ENCODE measurements around the gene ZNF536.
"Not testable (repeated sequence)": the region's sequence is repeated elsewhere in the genome, so short reads cannot be mapped to it uniquely, and the experiment has no call there.

ZNF536 gene

DNA sequence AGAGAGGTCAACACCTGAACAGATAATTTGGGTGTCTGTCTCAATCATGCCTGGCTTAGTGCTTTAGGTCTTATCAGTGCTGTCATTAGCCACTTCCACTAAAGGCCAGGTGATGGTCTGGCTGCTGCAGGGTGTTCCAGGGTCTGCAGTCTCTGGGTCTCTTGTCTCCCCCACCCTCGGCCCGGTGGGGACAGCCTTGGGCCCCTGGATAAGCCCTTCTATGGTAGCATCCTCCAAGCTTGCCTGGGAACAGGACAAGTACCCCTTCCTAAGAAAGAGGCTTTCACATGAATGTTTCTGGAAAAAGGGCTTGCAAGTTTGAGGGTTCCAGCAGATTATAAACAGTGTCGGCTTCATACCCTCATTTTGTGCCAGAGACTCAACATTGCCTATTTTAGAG lies 29.3 kb upstream of the ZNF536 start:
- DNase-seq = no peak

DNA sequence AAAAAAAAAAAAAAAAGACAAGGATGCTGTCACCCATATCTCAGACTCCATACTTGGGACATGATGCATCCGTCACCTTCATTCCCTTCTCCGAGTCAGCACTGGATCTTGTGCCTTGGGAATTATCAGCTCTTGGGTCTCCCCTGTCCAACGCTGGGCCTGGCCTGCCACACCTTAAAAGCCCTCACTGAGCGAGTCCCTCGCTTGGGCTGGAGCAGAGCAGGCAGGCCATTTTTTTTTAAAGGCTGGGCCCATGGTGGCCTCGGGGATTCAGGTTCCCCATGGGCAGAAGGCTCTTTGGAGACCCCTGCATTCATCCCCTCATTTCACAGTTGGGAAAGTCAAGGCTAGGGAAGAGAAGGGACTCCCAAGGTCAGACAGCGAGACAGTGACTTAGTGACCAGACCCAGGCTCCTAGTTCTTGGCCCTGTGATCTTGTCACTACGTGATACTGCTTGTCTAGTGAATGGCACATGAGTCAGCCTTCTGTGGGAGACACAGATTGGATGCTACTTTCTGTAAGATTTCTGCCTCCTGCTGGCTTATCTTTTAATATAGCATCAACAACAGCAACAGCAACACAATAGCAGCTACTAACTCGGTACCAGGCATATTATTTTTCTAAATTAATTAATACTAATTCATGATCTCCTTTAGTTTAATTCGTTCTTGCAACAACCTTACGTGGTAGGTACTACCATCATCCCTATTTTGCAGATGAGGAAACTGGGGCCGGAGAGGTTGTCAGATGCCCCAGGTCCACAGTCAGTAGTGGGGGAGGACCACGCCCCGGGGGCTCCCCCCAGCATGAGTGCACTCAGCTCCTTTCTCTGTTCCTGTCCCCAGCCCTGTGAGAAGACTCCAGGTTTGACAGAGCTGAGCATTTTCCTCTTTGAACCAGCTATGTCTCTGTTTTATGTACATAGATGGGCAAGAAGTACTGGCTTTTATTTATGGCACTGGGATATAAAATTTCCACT lies 27.4 kb upstream of the ZNF536 start:
- DNase-seq = no peak

DNA sequence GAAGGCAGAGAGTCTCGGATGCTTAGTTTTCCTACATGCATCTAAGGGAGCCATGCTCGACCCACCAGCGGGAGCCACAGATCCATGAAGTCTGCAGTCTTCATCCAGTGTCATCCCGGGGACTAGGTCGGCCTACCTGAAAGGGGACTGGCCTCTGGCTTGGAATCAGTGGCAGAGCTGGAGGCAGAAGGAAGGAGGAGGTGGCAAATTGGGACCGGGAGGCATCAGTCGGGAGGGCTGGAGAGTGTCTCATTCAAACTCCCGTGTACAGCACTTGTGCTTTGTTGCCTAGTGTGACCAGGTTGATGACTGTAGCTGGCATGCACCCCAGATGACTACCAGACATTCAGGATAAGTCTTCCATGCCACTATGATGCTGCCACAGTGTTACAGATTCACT lies 26.5 kb upstream of the ZNF536 start:
- no peak for DNase-seq

DNA sequence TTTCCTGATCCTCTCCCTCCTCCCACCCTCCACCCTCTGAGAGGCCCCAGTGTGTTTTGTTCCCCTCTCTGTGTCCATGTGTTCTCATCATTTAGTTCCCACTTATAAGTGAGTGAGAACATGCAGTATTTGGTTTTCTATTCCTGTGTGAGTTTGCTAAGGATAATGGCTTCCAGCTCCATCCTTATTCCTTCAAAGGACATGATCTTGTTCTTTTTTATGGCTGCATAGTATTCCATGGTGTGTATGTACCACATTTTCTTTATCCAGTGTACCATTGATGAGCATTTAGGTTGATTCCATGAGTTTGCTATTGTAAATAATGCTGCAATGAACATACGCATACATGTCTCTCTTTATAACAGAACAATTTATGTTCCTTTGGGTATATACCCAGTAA lies 25.7 kb upstream of the ZNF536 start:
- DNase-seq = not testable (repeated sequence)

DNA sequence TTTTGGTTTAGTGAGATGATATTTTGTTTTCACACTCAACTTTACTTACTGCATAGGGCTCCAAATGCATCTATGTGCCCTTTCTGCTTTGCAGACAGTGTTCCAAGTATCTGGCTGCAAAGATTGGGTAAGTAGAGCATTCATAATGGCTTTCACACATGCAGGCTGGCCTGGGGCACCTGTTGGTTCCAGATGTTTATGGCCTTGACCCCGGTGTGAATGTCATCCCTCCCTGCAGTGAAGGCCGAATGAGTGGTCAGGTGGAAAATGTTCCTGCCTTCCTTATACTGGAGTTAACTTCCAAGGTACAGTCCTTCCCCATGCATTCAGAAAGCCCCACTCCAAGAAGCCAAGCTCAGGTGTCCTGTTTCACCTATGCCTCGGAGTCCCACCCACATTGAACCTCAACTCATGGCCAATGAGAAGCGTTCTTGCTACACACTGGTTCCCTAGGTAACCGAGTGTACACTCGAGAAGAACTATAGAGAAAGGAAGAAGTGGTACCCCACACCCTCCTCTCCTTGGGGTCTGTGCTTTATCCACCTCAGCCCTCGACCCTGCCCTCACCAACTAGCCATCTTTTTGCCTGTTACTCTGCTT lies 23.0 kb upstream of the ZNF536 start:
- no peak for DNase-seq

DNA sequence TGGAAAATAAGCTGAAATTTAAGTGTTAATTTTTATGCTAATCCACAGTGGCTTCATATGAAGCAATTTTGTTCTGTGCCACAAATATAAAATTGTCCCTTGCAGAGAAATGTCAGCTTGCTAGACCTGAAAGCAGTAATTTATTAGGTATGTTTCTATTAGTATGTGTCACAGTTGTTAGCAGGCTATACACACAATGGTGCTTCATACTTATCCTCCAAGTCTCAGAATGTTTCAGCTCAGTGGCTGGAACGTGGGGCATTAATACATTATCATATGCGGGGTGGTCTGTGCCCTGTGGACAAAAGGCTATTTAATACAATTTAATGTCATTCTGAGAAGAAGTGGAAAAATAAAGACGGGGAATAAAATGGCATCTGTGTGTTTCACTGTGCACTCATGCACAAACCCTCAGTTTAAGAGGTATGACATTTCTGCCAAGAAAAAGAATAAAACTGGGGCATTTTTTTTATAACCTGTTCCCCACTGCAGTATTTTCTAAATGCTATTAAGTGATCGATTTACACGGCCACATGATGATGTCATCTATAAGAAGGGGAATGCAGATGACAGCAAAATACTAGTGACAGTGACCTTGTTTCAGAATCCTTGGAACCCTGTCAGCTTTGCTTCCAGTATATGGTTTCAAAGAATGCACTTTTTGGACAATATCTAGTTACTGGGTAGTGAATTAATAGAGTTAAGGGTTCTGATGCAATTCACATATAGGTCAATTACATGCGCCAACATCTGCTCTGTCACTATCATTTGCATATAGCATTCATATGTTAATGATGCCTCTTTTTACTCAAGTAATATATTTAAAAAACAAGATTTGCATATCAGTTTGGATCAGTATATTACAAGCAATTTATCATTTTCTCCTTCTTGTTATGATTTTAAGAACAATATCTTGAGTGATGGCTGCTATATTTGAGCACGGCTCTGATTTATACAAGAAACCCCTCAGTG lies 21.2 kb upstream of the ZNF536 start:
- no peak for DNase-seq

DNA sequence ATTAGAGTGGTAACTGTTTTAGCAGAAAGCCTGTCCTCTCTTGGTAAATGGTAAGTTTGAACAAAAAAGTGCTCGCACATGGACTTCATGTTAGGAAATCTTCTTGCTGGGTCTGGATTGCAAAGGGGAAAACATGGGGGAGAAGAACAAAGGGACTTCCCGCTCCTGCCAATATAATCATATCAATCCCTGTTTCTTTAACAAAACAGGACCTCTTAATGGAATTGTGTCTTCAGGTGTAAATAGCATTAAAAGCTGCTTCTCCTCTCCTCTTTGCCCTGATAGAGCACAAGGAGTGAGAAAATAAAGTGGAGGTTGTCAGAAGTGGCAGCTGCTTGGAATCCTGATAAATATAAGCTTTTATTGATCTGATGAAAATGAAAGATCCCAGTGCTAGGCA lies 20.4 kb upstream of the ZNF536 start:
- DNase-seq = no peak

DNA sequence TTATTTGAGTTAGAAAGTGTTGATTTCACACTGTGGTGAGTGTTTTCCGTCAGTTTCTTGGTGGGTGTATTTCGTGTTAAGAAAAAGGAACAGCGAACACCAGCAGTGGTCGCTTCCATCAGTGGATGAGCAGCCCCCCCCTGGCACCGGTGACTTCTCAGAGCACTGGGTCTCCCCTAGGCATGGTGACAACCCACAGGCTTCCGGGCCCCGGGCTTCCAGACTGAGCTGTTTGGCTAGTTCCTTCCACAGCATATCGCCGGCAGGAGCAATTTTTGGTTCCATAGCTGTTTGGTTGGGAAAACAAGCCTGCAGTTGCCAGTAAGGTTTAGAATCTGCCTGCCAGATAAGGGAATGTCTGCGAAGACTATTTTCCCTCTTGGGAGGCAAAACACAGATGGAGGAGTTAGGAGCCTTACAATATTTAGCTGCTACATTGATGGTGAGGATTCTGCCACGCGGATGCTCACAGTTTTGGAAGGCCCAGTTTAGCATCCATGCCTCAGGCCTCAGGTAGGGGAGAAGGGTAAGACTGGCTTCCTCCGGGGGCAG lies 18.7 kb upstream of the ZNF536 start:
- no peak for DNase-seq

DNA sequence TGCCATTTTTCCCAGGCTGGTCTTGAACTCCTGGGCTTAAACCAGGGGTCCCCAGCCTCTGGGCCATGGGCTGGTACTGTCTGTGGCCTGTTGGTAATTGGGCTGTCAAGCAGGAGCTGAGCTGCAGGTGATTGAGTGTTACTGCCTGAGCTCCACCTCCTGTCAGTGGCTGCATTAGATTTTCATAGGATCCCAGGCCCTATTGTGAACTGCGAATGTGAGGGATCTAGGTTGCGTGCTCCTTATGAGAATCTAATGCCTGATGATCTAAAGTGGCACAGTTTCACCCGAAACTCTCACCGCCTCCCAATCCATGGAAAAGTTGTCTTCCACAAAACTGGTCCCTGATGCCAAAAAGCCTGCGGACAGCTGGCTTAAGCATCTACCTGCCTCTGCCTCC lies 16.6 kb upstream of the ZNF536 start:
- DNase-seq = no peak

DNA sequence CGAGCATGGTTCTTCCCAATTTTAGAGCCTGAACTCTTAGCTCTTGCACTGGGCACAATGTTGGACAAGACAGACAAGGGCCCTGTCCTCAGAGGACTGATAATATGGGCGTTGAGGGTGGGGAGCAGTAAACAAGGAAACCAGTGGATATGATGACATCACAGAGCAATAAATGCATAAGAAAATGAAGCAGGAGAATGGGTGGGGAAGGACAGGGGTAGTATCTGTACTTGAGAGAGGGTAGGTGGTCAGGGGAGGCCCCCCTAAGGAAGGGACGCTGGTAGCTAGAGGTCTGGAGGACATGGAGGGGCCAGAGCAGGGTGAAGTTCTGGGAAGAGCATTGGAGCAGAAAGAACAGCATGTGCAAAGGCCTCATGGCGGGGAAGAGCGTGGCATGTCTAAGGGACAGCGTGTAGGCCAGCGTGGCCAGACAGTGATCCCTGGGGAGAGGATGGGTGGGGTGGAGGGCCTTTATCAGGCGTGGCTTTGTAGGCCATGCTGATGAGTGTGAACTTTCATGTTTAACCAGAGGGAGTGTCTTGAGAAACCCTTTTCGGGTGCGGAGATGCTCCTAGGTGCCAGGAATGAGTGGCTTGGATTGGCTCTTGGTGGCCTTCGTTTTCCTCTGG lies 15.1 kb upstream of the ZNF536 start:
- DNase-seq = no peak

DNA sequence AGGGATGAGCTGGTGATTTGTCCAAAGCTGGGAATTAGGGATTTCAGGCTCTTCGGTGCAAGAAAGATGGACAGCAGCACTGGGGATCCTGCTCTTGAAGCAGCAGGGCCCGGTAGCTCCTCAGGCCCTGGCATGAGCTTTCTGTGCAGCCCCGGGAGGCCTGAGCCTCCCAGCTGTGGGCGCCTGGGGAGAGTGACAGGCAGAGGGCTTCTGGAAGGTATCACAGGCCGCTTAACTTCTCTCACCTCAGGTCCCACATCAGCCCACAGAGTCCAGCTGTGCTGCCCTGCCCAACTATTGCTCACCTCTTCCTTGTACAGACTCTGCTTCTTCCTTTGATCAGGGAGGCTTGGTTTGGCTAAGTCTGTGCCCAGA lies 14.6 kb upstream of the ZNF536 start:
- DNase-seq = no peak

DNA sequence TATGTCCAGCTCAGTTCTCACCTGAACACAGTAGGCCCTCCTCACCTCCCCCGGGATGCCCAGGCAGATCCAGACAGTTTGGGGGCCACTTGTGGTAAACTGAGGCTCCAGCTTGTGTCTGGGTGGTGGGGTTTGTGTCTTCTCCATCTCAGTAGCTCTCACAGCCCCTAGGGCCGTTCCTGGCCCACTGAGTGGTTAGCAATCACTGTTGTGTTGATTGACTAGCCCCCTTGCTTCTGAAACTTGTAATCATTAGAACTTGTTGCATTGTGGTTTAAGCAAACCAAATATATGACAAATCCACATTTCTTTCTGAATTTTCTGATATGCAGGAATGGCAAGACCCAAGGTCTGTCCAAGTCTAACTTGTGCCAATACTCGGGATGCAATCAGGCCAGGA lies 13.9 kb upstream of the ZNF536 start:
- DNase-seq = no peak

DNA sequence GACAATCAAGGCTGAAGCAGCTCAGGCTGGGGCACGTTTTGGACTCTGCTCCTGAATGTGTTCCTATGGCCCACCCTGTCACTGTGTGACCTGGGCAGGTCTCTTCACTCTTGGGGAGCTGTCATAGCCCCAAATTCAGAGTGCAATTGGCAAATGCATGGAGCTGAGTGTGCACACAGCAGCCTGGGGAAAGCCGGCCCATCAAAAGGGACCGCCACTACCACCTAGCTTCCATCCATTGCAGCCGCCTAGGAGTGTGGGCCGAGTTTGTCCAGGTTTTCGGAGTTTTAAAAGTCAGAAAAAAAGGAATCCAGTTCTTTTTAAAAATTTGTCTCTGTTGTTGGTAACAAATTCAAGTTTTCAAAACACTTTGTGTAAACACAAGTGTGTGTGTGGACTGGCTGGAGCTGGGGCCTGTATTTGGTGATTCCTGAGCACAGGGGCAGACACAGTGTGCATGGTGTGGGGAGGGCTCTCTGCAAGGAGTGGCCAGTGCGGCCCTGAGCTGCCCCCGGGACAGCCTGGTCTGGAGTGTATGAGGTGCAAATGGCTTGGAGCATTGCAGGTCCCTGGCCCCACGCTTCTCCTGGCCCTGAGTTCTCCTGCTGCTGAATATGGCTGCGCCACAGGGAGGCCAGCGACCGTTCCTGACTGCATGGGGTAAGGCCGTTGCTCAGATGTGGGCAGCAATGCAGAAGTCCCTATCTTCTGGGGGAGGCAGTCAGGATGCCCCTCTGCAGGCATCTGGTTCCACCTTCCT lies 13.2 kb upstream of the ZNF536 start:
- no peak for DNase-seq

DNA sequence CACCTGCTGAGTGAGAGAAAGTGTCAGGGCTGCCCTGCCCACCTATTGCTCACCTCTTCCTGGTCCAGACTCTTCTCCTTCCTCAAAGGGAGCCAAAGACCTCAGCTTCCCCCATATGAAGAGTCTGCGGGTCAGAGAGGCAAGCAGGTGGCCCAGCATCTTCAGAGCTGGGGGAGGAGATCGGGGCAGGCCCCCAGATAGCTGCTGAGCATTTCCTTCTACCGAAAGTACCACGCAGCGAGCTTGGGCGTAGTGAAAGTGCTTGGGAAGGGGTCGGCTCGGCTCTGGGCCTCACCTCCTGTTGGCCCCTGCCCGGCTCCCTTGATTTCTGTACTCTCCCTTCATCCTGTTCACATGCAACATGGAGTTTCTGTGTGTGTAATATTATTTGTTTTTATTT lies 12.2 kb upstream of the ZNF536 start:
- no peak for DNase-seq

DNA sequence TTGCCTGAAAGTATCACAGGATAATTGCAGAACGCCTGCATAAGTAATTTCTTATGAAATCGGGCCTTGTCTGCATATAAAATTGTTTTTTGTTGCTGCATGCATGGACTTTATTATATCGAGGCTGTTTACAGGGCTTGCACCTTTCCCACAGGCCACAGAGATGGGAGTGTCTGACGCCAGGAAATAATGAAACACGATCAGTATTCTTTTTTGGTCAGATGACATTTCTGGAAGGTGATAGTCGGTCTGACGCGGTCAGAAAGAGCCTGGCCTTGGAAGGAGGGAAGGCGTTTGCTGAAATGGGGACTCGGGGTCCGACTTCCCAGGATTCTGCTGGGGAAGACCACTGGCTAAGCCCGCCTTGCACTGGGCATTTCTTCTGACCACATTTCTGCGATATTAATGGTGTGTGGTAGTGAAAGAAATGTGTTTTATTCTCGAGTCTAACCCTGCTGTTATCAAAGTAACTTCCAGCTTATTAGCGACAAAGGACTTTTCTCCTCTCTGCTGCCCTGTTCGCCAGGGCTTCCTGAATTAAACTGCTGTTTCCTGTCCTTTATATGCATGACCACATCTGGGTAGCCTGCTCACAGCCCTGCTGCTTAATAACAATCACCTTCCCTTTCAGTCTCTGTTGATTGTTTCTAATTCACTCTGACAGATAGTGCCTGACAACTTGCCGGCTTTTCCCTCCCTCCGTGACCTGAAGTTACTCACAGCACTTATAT lies 11.6 kb upstream of the ZNF536 start:
- no peak for DNase-seq

DNA sequence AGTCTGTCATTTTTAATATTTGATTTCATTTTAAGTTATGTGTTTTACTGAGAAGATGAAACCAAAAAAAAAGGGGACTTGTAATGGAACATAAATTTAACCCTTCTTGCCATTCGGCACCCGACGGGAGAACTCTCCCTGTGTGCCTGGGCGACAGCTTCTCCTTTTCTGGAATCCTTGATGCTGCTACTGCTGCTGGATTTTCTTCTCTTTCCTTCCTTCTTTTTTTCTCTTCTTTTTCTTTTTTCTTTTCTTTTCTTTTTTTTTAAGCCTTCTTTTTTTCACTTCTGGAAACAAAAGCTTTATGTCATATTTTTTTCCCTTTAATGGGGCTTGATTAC lies 11.1 kb upstream of the ZNF536 start:
- DNase-seq = no peak

DNA sequence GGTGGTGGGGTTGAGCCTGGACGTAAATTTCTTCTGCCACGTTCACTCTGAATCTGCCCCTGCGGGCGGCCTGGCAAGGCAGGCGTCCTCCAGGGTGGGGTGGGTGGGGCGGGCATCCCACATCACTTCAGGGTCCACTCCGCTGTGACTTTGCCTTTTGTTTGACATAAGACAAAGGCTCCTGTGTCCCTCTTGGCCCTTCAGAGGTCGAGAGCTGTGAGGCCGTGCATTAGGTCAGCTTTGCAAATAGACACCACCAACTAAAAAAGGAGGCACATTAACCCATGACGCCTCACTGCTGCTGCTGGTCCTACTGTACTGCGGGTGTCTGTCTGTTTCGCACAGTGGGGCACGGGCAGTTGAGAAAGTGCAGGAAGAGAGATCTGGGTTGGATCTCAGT lies 10.5 kb upstream of the ZNF536 start:
- DNase-seq = no peak

DNA sequence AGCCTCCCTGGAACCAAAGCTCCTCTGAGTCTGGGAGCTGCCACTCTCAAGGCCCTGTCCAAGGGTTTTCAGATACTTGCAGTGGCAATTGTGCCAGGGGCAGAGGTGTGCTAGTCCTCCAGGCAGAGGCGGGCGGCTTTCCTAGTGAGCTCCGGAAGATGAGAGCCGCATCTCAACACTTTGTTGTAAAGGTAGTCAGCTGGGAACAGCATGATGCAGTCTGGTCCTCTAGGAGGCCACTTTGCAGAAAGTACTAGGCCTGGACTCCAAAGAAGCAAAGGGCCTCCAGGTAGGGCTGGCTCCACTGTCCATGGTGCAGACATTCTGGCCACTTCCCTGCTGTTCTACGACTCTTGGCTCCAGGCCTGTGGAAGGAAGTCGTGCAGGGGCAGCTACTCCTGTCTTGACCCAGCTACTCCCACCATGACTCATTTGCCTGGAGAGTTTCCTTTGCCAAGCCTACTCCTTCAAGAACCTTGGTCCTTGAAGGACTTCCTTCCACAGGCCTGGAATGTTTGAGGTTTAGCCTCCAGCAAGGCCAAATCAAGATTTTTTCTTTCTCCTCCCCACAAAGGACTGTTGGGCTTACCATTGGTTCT lies 9.9 kb upstream of the ZNF536 start:
- DNase-seq = no peak

DNA sequence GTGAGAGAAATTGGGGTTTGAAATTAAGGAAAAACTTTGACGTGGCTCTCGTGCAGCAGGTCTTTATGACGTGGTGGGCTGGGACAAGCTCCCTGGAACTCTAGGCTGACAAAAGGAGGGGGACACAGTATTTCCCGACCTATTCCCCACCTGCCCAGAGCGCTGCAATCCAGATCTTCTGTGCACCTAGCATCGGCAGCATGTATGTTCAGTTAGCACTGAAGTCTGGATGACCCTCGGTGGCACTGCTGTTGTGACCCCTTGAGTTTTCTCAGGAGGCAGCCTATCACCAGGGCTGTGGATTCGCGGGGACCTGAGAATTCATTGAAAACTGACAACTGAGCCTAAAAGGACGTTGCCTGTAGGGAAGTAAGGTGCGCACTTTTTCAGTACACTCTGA lies 9.1 kb upstream of the ZNF536 start:
- no peak for DNase-seq

DNA sequence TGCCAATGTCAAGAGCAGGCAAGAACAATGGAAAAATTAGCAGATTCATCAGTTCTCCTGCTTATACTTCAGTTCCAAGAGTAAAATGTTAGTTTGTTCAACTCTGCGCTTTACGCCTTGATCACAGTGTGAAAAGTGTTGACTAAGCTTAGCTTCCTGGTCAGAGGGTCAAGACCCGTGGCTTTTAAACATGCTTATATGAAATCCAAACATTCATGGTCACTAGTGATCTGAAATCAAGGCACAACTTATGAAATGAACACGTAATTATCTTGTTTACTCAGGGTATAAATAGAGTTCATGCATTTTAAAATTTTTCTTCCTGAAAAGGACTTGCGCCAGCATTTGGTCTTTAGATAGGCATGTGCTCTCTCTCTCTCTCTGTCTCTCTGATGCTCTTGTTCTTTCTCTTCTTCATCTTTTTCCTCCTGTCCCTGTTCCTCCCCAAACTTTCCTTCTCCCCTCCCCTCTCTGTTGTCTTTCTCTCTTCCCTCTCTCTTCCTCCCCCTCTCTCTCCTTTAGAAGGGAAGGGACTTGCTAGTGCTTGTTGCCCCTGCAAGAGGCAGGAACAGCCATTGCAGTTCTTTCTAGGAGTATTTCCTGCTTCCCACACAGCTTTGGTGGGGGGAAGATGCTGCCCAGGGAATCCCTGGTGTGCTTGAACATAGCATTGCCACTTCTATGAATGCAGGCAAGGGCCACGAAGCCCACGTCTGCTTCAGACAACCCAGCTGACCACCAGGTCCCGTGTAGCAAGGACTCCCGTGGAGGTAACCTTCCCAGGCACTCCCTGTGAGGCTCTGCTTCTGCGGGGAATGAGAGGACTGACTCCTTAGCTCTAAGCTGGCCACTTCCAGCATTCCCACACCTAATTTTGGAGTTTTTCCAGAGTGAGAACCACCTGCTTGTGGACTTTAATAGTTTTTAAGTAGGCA lies 7.1 kb upstream of the ZNF536 start:
- no peak for DNase-seq
